ENCODE data around the gene GALNT15.

DNA sequence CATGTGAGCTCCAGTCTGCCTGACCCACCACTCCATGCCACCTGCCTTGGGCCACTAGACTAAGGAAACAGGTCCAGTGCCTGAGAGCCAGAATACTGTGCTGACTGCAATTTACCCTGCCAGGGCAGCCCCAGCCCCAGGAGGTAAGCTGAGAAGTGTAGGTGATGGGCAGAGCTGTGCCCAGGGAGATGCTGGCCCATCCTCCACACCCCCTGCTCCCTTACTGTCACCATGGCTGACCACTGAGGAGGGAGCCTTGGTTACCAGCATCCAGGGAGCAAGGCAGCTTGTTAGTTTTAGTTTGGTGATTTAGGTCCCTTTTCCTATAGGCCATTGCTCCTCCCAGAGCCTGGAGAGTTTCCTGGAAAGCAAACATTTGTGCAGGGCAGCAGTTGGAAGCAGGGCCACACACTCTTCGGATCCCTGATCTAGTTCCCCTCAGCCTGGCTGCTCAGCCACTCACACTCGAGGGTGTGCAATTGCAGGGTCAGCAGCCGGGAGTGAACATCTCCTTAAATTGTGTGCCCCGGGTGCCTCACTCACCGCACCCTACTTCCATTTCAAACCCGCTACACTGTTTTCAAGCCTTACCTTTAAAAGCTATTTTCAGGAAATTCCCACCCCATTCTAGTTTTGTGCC is 2.0 kb downstream of the GALNT15 start:
- TF ChIP-seq ZNF274 (IDR thresholded peaks at IDR 0.05; ENCODE audit: low read depth, low read length), result no peak
- no peak for TF ChIP-seq YY1 (IDR thresholded peaks at IDR 0.05; ENCODE audit: insufficient read depth, insufficient read length)

All from NT2/D1 (cell line).